HL-60 (cell line): ENCODE results near the gene TXNL4B.

Source experiments
- DNase-seq, 2 experiments: peaks; one replicate each; pipeline ENCODE4 v3.0.0-alpha.2; 2010 to 2020; ENCODE audit warnings: low read depth in 1 of 2, low spot score in 1 of 2
- H3K27ac ChIP-seq: fragments of 250-450 bp; sonication (Bioruptor Pico); replicated peaks from 2 replicates; pipeline ENCODE4 v1.5.1; 2020; ENCODE audit warnings: mild to moderate bottlenecking, moderate library complexity
- H3K27me3 ChIP-seq: fragments of 250-450 bp; sonication (Bioruptor Pico); 2 replicates; pipeline ENCODE4 v1.5.1; 2021; ENCODE audit warnings: mild to moderate bottlenecking, moderate library complexity; ENCODE audit not compliant: insufficient read depth, poor library complexity, severe bottlenecking
- H3K4me3 ChIP-seq: replicated peaks from 2 replicates; pipeline ENCODE4 v1.5.1; 2011; ENCODE audit warnings: mild to moderate bottlenecking, control low read depth, low read length; ENCODE audit not compliant: insufficient read depth
- GABPA ChIP-seq: IDR thresholded peaks from 2 replicates; pipeline ENCODE4 v1.6.1; 2012; ENCODE audit warnings: low read depth
- POLR2AphosphoS5 ChIP-seq: IDR thresholded peaks from 2 replicates; pipeline ENCODE4 v1.6.1; 2012; ENCODE audit warnings: low read depth
- SPI1 ChIP-seq: IDR thresholded peaks from 2 replicates; pipeline ENCODE4 v1.6.1; 2012; ENCODE audit warnings: low read depth, mild to moderate bottlenecking, borderline replicate concordance
- TF ChIP-seq, protein P1 (sequence below): IDR thresholded peaks from 2 replicates; pipeline ENCODE4 v1.6.1; 2012; ENCODE audit warnings: low read depth; ENCODE audit not compliant: insufficient replicate concordance
- TF ChIP-seq, protein P2 (sequence below): IDR thresholded peaks from one replicate; pipeline ENCODE4 v1.5.1; 2011; ENCODE audit warnings: low read length, control low read depth, inconsistent platforms; ENCODE audit not compliant: insufficient read depth

The TXNL4B gene

DNA sequence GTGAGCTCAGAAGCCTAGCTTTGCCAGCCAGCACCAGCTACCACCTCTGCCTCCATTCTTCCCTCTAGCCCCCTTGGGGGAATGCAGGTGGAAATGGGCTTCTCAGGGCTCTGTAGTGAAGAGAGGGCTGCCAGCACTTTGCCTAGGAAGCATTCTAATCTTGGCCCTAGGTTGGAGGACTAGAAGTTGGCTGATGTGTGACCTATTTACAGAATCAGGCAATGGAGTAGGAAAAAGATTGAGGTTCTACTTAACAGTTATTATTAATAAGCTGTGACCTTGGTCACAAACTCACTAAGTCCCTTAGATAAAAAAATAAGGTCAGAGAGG is 20.2 kb upstream of the TXNL4B start:
- H3K4me3 ChIP-seq: no peak overlapping the region
- no peaks in the 10 kb centered on the region for H3K27me3 ChIP-seq
- DNase-seq: no peak
- H3K27ac ChIP-seq: no peak overlapping the region
- TF ChIP-seq SPI1 (no peak), POLR2AphosphoS5 (no peak), GABPA (no peak)
- TF ChIP-seq, protein P1, sequence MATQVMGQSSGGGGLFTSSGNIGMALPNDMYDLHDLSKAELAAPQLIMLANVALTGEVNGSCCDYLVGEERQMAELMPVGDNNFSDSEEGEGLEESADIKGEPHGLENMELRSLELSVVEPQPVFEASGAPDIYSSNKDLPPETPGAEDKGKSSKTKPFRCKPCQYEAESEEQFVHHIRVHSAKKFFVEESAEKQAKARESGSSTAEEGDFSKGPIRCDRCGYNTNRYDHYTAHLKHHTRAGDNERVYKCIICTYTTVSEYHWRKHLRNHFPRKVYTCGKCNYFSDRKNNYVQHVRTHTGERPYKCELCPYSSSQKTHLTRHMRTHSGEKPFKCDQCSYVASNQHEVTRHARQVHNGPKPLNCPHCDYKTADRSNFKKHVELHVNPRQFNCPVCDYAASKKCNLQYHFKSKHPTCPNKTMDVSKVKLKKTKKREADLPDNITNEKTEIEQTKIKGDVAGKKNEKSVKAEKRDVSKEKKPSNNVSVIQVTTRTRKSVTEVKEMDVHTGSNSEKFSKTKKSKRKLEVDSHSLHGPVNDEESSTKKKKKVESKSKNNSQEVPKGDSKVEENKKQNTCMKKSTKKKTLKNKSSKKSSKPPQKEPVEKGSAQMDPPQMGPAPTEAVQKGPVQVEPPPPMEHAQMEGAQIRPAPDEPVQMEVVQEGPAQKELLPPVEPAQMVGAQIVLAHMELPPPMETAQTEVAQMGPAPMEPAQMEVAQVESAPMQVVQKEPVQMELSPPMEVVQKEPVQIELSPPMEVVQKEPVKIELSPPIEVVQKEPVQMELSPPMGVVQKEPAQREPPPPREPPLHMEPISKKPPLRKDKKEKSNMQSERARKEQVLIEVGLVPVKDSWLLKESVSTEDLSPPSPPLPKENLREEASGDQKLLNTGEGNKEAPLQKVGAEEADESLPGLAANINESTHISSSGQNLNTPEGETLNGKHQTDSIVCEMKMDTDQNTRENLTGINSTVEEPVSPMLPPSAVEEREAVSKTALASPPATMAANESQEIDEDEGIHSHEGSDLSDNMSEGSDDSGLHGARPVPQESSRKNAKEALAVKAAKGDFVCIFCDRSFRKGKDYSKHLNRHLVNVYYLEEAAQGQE: no peak
- TF ChIP-seq, protein P2, sequence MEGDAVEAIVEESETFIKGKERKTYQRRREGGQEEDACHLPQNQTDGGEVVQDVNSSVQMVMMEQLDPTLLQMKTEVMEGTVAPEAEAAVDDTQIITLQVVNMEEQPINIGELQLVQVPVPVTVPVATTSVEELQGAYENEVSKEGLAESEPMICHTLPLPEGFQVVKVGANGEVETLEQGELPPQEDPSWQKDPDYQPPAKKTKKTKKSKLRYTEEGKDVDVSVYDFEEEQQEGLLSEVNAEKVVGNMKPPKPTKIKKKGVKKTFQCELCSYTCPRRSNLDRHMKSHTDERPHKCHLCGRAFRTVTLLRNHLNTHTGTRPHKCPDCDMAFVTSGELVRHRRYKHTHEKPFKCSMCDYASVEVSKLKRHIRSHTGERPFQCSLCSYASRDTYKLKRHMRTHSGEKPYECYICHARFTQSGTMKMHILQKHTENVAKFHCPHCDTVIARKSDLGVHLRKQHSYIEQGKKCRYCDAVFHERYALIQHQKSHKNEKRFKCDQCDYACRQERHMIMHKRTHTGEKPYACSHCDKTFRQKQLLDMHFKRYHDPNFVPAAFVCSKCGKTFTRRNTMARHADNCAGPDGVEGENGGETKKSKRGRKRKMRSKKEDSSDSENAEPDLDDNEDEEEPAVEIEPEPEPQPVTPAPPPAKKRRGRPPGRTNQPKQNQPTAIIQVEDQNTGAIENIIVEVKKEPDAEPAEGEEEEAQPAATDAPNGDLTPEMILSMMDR: no peak

DNA sequence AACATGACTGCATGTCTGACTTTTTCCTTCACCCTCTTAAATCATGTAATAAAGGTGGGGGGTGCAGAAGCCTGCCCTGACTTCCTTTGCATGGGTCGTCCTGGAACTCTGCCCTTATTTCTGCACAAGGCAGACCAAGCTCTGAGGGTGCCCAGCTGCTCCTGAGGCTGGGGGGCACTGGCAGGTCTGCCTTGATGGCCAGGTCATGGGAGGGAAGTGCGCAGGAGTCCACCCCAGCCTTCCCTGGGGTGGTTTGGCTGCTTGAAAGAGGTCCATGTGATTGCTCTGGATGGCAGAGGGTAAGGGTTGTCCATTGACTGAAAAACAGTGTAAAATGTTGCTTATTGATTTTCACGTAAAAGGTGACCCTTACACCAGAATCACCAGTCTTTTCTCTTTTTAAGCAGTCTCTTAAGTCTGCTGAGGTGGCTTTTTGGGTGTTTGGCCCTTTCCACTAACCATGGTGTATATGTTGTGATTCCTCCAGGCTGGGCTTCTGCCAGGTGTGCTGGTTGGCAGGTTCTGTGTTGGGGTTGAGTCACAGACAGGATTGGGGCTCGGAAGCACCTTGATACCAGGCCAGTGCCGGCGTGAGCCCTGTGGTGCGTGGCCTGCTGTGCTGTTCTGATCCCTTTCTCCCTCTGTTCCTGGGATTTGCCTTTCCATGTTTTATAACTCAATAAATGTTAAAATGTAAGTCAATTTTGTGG is 19.6 kb upstream of the TXNL4B start:
- H3K27ac ChIP-seq: no peak overlapping the region
- no peak overlapping the region for H3K4me3 ChIP-seq
- no peaks in the 10 kb centered on the region for H3K27me3 ChIP-seq
- TF ChIP-seq, protein P1: no peak
- TF ChIP-seq, protein P2: no peak
- TF ChIP-seq GABPA (no peak), SPI1 (no peak), POLR2AphosphoS5 (no peak)
- no peak for DNase-seq

DNA sequence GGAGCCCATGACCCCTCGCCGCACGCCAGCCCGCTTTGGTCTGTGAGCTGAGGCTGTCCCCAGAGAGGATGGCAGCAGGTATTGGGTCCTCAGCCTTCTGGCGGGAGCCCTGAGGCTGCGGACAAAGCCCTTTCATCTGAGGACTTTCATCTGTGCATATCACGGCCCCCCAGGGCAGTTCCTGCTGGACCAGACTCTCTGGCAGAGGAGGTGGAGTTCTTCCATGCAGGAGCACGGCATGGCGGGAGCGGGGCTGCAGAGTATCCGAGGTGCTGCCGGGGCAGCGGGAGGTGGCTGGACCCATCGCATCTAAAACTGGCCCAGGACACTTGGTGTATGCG is 19.0 kb upstream of the TXNL4B start:
- H3K27me3 ChIP-seq: no peaks in the 10 kb centered on the region
- TF ChIP-seq, protein P2: no peak
- TF ChIP-seq, protein P1: no peak
- no peak for DNase-seq
- no peak overlapping the region for H3K27ac ChIP-seq
- H3K4me3 ChIP-seq: no peak overlapping the region
